GM12878 (cell line): ENCODE results near the gene CUZD1. TPM values are rescaled to one million over a fixed set of nuclear protein-coding genes. Genes with fewer than 3 reads are reported as not detected.
"Not testable (repeated sequence)": the region's sequence is repeated elsewhere in the genome, so short reads cannot be mapped to it uniquely, and the experiment has no call there.

Experiments
- ATAC-seq: fragments of 200-7000 bp; cut with Tn5 transposase; 3 replicates; pipeline ENCODE4 v1.9.1; 2020; ENCODE audit warnings: mild to moderate bottlenecking, moderate library complexity
- BruUV-seq: library from RNA; stranded (reverse); fragments of 400-500 nt; replicated peaks from 2 replicates; lab custom pipeline; 2021; lab: Mats Ljungman, UMichigan
- CTCF ChIA-PET: fragments of 300-600 bp; sonication (Branson Sonifier 250); formaldehyde crosslinking; extraction: SDS; loops from one replicate; lab custom pipeline; 2021; ENCODE audit warnings: inconsistent platforms; lab: Yijun Ruan, JAX
- POLR2A ChIA-PET: fragments of 350-600 bp; formaldehyde crosslinking; extraction: SDS; loops from one replicate; lab custom pipeline; 2021; ENCODE audit warnings: inconsistent platforms; lab: Charles Lee
- RAD21 ChIA-PET: fragments of 300-600 bp; sonication (Branson Sonifier 250); formaldehyde crosslinking; loops from one replicate; lab custom pipeline; 2023; ENCODE audit warnings: antibody characterized with exemption; ENCODE audit not compliant: unreplicated experiment; lab: Charles Lee
- SMC1A ChIA-PET: fragments of 300-600 bp; sonication (Branson Sonifier 250); formaldehyde crosslinking; loops from one replicate; lab custom pipeline; 2023; ENCODE audit not compliant: unreplicated experiment, uncharacterized antibody; lab: Charles Lee
- DNase-seq: peaks from one replicate; pipeline ENCODE4 v3.0.0-alpha.2; 2011; ENCODE audit warnings: low read depth, low spot score
- FAIRE-seq: peaks from 3 replicates; lab custom pipeline; 2011; peaks lifted over from hg19 to GRCh38; lab: Jason Lieb, UNC
- H2AFZ ChIP-seq: 2 replicates; pipeline ENCODE4 v1.6.0; 2011; ENCODE audit warnings: low read depth, low read length, control low read depth; ENCODE audit not compliant: control insufficient read depth
- H3K27ac ChIP-seq: 2 replicates; pipeline ENCODE4 v1.5.1; 2011; ENCODE audit warnings: control low read depth; ENCODE audit not compliant: control insufficient read depth, insufficient read depth
- H3K27me3 ChIP-seq, 2 experiments: replicated peaks in 1 of 2; 2 replicates each; pipeline versions ENCODE4 v1.6.0 to v1.6.1; 2011; ENCODE audit warnings: low read length in 1 of 2; ENCODE audit not compliant: control insufficient read depth in 2 of 2, insufficient read depth in 2 of 2
- H3K36me3 ChIP-seq, 2 experiments: 2 replicates each; pipeline ENCODE4 v1.5.1; 2011; ENCODE audit warnings: low read length in 1 of 2; ENCODE audit not compliant: control insufficient read depth in 2 of 2, insufficient read depth in 2 of 2
- H3K4me1 ChIP-seq: 2 replicates; pipeline ENCODE4 v1.6.1; 2011; ENCODE audit warnings: mild to moderate bottlenecking, low read length, moderate library complexity, mixed read lengths; ENCODE audit not compliant: control insufficient read depth, insufficient read depth
- H3K4me2 ChIP-seq: 2 replicates; pipeline ENCODE4 v1.6.0; 2011; ENCODE audit warnings: control low read depth; ENCODE audit not compliant: control insufficient read depth, insufficient read depth
- H3K4me3 ChIP-seq: fragments of 200-600 bp; sonication (generic); 2 replicates; pipeline ENCODE4 v1.5.1; 2016
- H3K79me2 ChIP-seq: 2 replicates; pipeline ENCODE4 v1.6.0; 2011; ENCODE audit warnings: low read length; ENCODE audit not compliant: control insufficient read depth, insufficient read depth
- H3K9ac ChIP-seq: 2 replicates; pipeline ENCODE4 v1.8.0; 2011; ENCODE audit warnings: low read length, control low read depth, mixed read lengths; ENCODE audit not compliant: control insufficient read depth, insufficient read depth
- H3K9me3 ChIP-seq: replicated peaks from 3 replicates; pipeline ENCODE4 v1.5.1; 2011; ENCODE audit warnings: mild to moderate bottlenecking, low read length; ENCODE audit not compliant: control insufficient read depth, insufficient read depth
- H4K20me1 ChIP-seq: 2 replicates; pipeline ENCODE4 v1.6.0; 2011; ENCODE audit not compliant: control insufficient read depth, insufficient read depth
- CBFB ChIP-seq: IDR thresholded peaks from 2 replicates; pipeline ENCODE4 v1.6.1; 2016; ENCODE audit warnings: antibody characterized with exemption, low read depth
- WGBS: methylation state at CpG from one replicate; pipeline ENCODE4 v1.1.6; 2016; ENCODE audit warnings: low lambda C conversion rate; ENCODE audit not compliant: insufficient replicate concordance, insufficient coverage; ENCODE audit errors: missing lambda C conversion rate; 5-methylcytosine and 5-hydroxymethylcytosine counted together
- in situ Hi-C: fragments of 300-500 bp; cut with MboI; formaldehyde crosslinking; loops from 9 replicates; pipeline ENCODE4 v1.14.3; 2018; ENCODE audit warnings: mixed read lengths
- intact Hi-C: fragments of 100-400 bp; cut with micrococcal nuclease; formaldehyde crosslinking; loops from one replicate; pipeline ENCODE4 v1.14.2; 2022; ENCODE audit not compliant: unreplicated experiment
- polyA plus RNA-seq, 11 experiments: library from polyadenylated mRNA; depleted of rRNA in 4 of 11; unstranded in 6 of 11; stranded (reverse) in 5 of 11; fragments of >200 nt; fragmentation: Nextera tagmentation in 4 of 11; fragmentation: Illumina TruSeq in 1 of 11; extraction: Ambion mirVana in 4 of 11; extraction: Trizol in 1 of 11; gene quantifications; 1 replicate in 1 of 11; 2 replicates in 10 of 11; pipeline versions ENCODE4 v1.2.1 to v1.2.3, GENCODE V29; 2011 to 2016; ENCODE audit warnings: inconsistent platforms in 2 of 11, missing spikeins in 2 of 11, low read depth in 1 of 11
- total RNA-seq, 4 experiments: library from RNA; depleted of rRNA in 3 of 4; stranded (reverse); fragments of >200 nt in 3 of 4; fragmentation: Illumina TruSeq in 1 of 4; extraction: Trizol in 1 of 4; gene quantifications; 2 replicates each; pipeline versions ENCODE4 v1.2.1 to v1.2.3, GENCODE V29; 2013 to 2021
- TF ChIP-seq, protein P1 (sequence below): IDR thresholded peaks from 2 replicates; pipeline ENCODE4 v1.6.1; 2011; ENCODE audit warnings: mild to moderate bottlenecking, low read depth, low read length, moderate library complexity; ENCODE audit not compliant: insufficient replicate concordance

The CUZD1 gene
- total and polyA plus RNA-seq, 10 of the 15 experiments (the other 5 are each of a cell fraction or from before 2014, with no cell fraction given): 0.66 to 2.3 (median 1.5) TPM

DNA sequence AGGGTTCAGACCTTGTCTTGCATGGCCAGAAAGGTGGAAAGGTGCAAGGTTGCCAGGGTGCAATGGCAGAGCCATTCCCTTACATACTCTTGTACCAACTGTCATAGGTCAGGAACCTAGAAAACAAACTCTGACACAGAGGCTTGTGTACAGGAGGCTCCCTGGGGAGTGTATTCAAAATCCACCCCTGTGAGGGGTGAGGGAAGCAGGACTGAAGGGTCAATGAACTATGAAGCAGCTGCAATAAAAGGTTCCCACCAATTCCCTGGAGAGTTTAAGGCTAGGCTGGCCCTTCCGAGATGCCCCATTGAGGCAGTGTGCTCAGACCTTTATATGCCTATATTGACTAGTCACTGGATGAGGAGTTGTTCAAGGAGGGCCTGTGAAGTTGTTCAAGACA lies 13.9 kb upstream of the CUZD1 start:
- Histone ChIP-seq H3K36me3 (peaks cover 3 to 8% of the 10 kb centered on the region in 2 experiments; a peak in 3 of 4 replicates), H2AFZ (no peak overlapping the region), H3K79me2 (peaks cover 7% of the 10 kb centered on the region), H3K27me3 (no peaks in the 10 kb centered on the region), H4K20me1 (no peaks in the 10 kb centered on the region), H3K9me3 (no peaks in the 10 kb centered on the region), H3K4me2 (no peak overlapping the region), H3K4me1 (no peaks in the 10 kb centered on the region), H3K4me3 (no peak overlapping the region), H3K9ac (no peak overlapping the region), H3K27ac (no peak overlapping the region)
- WGBS: 33% methylated on average over 1 of the region's 1 CpG
- DNase-seq: no peak
- no peak for FAIRE-seq
- intact Hi-C loops (no loop called here), in situ Hi-C loops (no loop called here)
- ATAC-seq: no peak
- TF ChIP-seq, protein P1, sequence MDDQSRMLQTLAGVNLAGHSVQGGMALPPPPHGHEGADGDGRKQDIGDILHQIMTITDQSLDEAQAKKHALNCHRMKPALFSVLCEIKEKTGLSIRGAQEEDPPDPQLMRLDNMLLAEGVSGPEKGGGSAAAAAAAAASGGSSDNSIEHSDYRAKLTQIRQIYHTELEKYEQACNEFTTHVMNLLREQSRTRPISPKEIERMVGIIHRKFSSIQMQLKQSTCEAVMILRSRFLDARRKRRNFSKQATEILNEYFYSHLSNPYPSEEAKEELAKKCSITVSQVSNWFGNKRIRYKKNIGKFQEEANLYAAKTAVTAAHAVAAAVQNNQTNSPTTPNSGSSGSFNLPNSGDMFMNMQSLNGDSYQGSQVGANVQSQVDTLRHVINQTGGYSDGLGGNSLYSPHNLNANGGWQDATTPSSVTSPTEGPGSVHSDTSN: no peak
- TF ChIP-seq CBFB: no peak
- ChIA-PET SMC1A (no interaction called here), CTCF (no interaction called here), POLR2A (no interaction called here), RAD21 (no interaction called here)
- no TSS peak for BruUV-seq

DNA sequence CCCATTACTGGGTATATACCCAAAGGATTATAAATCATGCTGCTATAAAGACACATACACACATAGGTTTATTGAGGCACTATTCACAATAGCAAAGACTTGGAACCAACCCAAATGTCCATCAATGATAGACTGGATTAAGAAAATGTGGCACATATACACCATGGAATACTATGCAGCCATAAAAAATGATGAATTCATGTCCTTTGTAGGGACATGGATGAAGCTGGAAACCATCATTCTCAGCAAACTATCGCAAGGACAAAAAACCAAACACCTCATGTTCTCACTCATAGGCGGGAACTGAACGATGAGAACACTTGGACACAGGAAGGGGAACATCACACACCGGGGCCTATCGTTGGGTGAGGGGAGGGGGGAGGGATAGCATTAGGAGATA lies 12.4 kb upstream of the CUZD1 start:
- H3K4me2 ChIP-seq, H3K4me1 ChIP-seq, POLR2A ChIA-PET, H3K9me3 ChIP-seq, H3K36me3 ChIP-seq, H3K9ac ChIP-seq, FAIRE-seq, RAD21 ChIA-PET, intact Hi-C loops, ATAC-seq, DNase-seq, H3K79me2 ChIP-seq, H3K27me3 ChIP-seq, in situ Hi-C loops, H2AFZ ChIP-seq, H4K20me1 ChIP-seq, CTCF ChIA-PET, BruUV-seq, SMC1A ChIA-PET, H3K27ac ChIP-seq, H3K4me3 ChIP-seq: not testable (repeated sequence)
- WGBS: 94% methylated on average over 5 of the region's 5 CpGs
